OCI-LY7 (cell line): ENCODE results near the gene TAOK3.

Experiments used
- EZH2phosphoT487 ChIP-seq: fragments of 200-600 bp; sonication (generic); IDR thresholded peaks from 2 replicates; pipeline ENCODE4 v1.6.1; 2018; ENCODE audit warnings: low read depth, borderline replicate concordance, mild to moderate bottlenecking, mixed run types, antibody characterized with exemption, low read length, moderate library complexity, mixed read lengths
- TF ChIP-seq, protein P1 (sequence below): fragments of 200-600 bp; sonication (generic); conservative IDR thresholded peaks from 2 replicates; pipeline ENCODE4 v1.5.1; 2014; ENCODE audit warnings: mild to moderate bottlenecking, antibody characterized with exemption, low read length, moderate library complexity, mixed read lengths

DNA sequence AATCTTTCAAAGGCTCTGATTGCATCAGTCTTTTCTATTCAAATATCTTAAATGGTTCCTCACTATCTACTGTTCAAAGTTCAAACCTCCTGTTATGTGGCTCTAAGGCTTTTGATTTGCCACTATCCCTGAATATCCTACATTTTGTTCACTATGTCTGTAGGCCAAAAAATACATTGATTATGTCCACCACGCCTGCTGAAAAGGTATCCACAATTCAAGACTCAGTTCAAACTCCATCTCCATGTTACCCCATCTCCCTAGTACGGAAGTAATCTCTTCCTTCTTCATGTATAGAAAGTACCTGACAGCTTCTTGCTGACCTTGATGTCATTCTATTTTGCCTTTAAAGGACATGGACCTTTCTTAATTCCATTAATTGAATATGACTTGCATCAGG is 24.8 kb downstream of the TAOK3 start:
- TF ChIP-seq, protein P1, sequence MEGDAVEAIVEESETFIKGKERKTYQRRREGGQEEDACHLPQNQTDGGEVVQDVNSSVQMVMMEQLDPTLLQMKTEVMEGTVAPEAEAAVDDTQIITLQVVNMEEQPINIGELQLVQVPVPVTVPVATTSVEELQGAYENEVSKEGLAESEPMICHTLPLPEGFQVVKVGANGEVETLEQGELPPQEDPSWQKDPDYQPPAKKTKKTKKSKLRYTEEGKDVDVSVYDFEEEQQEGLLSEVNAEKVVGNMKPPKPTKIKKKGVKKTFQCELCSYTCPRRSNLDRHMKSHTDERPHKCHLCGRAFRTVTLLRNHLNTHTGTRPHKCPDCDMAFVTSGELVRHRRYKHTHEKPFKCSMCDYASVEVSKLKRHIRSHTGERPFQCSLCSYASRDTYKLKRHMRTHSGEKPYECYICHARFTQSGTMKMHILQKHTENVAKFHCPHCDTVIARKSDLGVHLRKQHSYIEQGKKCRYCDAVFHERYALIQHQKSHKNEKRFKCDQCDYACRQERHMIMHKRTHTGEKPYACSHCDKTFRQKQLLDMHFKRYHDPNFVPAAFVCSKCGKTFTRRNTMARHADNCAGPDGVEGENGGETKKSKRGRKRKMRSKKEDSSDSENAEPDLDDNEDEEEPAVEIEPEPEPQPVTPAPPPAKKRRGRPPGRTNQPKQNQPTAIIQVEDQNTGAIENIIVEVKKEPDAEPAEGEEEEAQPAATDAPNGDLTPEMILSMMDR: no peak
- no peak for TF ChIP-seq EZH2phosphoT487
